Fibroblast of lung (primary cell): ENCODE data around the gene ASIC2.

Experiments
- EZH2 ChIP-seq: IDR thresholded peaks from 2 replicates; pipeline ENCODE4 v1.5.1; 2012; ENCODE audit warnings: low read length, control low read depth, mild to moderate bottlenecking; ENCODE audit errors: missing control alignments
- TF ChIP-seq, protein P1 (sequence below), 2 donors: IDR thresholded peaks in 1 of 2; conservative IDR thresholded peaks in 1 of 2; 1 replicate in 1 of 2; 2 replicates in 1 of 2; pipeline ENCODE4 v1.5.1; 2011 to 2012; ENCODE audit warnings: low read length in 2 of 2, control low read depth in 1 of 2, inconsistent platforms in 1 of 2, low read depth in 1 of 2, mild to moderate bottlenecking in 1 of 2

DNA sequence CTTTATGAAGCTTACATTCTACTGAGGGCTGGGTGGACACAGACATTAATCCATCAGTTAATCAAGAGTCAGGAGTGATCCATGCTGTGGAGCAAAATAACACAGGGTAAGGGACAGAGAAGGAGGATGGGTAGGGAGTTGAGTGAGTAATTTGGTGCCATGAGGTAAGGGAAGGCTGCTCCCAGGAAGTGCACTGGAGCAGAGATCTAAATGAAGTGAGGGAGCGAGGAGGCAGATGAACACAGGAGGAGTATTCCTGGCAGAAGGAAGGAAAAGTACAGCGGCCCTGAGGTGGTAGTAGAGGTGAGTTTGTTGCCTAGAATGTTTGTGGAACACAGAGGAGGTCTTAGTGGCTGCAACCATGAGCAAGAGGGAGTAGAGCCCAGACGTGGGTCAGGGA is 34.8 kb downstream of the ASIC2 start:
- TF ChIP-seq, protein P1, sequence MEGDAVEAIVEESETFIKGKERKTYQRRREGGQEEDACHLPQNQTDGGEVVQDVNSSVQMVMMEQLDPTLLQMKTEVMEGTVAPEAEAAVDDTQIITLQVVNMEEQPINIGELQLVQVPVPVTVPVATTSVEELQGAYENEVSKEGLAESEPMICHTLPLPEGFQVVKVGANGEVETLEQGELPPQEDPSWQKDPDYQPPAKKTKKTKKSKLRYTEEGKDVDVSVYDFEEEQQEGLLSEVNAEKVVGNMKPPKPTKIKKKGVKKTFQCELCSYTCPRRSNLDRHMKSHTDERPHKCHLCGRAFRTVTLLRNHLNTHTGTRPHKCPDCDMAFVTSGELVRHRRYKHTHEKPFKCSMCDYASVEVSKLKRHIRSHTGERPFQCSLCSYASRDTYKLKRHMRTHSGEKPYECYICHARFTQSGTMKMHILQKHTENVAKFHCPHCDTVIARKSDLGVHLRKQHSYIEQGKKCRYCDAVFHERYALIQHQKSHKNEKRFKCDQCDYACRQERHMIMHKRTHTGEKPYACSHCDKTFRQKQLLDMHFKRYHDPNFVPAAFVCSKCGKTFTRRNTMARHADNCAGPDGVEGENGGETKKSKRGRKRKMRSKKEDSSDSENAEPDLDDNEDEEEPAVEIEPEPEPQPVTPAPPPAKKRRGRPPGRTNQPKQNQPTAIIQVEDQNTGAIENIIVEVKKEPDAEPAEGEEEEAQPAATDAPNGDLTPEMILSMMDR (conservative IDR thresholded peaks at IDR 0.05 in 1 of 2, IDR thresholded peaks at IDR 0.05 in 1 of 2; ENCODE audit: low read depth in 1 of 2, low read length in 2 of 2), result no peak
- TF ChIP-seq EZH2, result no peak
